ENCODE measurements around the gene NECAP2.

DNA sequence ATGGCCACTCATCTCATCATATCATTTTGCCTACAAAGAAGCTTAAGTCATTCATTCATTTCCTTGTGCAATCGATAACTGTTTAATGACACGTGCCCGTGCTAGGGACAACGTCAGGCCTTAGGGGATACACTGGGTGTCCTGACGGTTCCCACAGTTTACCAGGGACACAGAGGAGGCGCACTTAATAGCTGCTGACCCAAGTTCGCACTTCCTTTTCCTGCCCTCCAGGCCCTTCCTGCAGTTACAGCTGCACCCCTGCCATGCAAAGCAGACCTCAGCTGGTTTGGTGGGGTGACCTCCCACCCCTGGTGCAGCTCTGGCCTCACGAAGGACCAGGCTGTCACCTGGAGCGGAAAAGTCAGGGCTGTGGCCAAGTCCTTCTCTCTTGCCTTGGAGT is 7.5 kb upstream of the NECAP2 start:
- TF ChIP-seq, protein P1, sequence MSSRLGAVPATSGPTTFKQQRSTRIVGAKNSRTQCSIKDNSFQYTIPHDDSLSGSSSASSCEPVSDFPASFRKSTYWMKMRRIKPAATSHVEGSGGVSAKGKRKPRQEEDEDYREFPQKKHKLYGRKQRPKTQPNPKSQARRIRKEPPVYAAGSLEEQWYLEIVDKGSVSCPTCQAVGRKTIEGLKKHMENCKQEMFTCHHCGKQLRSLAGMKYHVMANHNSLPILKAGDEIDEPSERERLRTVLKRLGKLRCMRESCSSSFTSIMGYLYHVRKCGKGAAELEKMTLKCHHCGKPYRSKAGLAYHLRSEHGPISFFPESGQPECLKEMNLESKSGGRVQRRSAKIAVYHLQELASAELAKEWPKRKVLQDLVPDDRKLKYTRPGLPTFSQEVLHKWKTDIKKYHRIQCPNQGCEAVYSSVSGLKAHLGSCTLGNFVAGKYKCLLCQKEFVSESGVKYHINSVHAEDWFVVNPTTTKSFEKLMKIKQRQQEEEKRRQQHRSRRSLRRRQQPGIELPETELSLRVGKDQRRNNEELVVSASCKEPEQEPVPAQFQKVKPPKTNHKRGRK (CRISPR knock-in tag; IDR thresholded peaks at IDR 0.05; ENCODE audit: borderline replicate concordance), result no peak
- TF ChIP-seq SP1 (CRISPR knock-in tag; conservative IDR thresholded peaks at IDR 0.05) (no peak), ZNF121 (CRISPR knock-in tag; IDR thresholded peaks at IDR 0.05) (no peak), GABPB1 (CRISPR knock-in tag; IDR thresholded peaks at IDR 0.05) (no peak), MXD4 (CRISPR knock-in tag; IDR thresholded peaks at IDR 0.05; ENCODE audit: borderline replicate concordance) (no peak), ETV6 (CRISPR knock-in tag; IDR thresholded peaks at IDR 0.05) (no peak), NFE2L1 (CRISPR knock-in tag; IDR thresholded peaks at IDR 0.05) (no peak), ATF6 (CRISPR knock-in tag; IDR thresholded peaks at IDR 0.05) (no peak), SMAD4 (CRISPR knock-in tag; IDR thresholded peaks at IDR 0.05) (no peak), NR2C2 (CRISPR knock-in tag; IDR thresholded peaks at IDR 0.05) (no peak)
- TF ChIP-seq, protein P2, sequence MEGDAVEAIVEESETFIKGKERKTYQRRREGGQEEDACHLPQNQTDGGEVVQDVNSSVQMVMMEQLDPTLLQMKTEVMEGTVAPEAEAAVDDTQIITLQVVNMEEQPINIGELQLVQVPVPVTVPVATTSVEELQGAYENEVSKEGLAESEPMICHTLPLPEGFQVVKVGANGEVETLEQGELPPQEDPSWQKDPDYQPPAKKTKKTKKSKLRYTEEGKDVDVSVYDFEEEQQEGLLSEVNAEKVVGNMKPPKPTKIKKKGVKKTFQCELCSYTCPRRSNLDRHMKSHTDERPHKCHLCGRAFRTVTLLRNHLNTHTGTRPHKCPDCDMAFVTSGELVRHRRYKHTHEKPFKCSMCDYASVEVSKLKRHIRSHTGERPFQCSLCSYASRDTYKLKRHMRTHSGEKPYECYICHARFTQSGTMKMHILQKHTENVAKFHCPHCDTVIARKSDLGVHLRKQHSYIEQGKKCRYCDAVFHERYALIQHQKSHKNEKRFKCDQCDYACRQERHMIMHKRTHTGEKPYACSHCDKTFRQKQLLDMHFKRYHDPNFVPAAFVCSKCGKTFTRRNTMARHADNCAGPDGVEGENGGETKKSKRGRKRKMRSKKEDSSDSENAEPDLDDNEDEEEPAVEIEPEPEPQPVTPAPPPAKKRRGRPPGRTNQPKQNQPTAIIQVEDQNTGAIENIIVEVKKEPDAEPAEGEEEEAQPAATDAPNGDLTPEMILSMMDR (IDR thresholded peaks at IDR 0.05), result no peak
- TF ChIP-seq, protein P3, sequence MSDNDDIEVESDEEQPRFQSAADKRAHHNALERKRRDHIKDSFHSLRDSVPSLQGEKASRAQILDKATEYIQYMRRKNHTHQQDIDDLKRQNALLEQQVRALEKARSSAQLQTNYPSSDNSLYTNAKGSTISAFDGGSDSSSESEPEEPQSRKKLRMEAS (CRISPR knock-in tag; IDR thresholded peaks at IDR 0.05), result no peak
- TF ChIP-seq, protein P4, sequence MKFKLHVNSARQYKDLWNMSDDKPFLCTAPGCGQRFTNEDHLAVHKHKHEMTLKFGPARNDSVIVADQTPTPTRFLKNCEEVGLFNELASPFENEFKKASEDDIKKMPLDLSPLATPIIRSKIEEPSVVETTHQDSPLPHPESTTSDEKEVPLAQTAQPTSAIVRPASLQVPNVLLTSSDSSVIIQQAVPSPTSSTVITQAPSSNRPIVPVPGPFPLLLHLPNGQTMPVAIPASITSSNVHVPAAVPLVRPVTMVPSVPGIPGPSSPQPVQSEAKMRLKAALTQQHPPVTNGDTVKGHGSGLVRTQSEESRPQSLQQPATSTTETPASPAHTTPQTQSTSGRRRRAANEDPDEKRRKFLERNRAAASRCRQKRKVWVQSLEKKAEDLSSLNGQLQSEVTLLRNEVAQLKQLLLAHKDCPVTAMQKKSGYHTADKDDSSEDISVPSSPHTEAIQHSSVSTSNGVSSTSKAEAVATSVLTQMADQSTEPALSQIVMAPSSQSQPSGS (CRISPR knock-in tag; IDR thresholded peaks at IDR 0.05; ENCODE audit: borderline replicate concordance, low read depth), result no peak

Data from WTC11 (cell line).